Neuronal stem cell (in vitro differentiated cells): ENCODE measurements around the gene TRAPPC2.

Experiments used
- DNase-seq: peaks from one replicate; pipeline ENCODE4 v3.0.0-alpha.2; 2013; ENCODE audit warnings: low spot score
- H2AFZ ChIP-seq: one replicate; pipeline ENCODE4 v1.6.1; 2013; ENCODE audit warnings: mild to moderate bottlenecking, low read length, inconsistent platforms
- H2AK5ac ChIP-seq: 2 replicates; pipeline ENCODE4 v1.6.1; 2013; ENCODE audit warnings: low read depth, mild to moderate bottlenecking, inconsistent platforms, low read length, moderate library complexity, mixed read lengths
- H2BK120ac ChIP-seq: 2 replicates; pipeline ENCODE4 v1.6.1; 2013; ENCODE audit warnings: low read depth, mild to moderate bottlenecking, inconsistent platforms, low read length, moderate library complexity, mixed read lengths
- H2BK12ac ChIP-seq: one replicate; pipeline ENCODE4 v1.6.1; 2013; ENCODE audit warnings: low read length, inconsistent platforms
- H2BK15ac ChIP-seq: 2 replicates; pipeline ENCODE4 v1.6.1; 2013; ENCODE audit warnings: mild to moderate bottlenecking, low read length, inconsistent platforms, mixed read lengths
- H2BK5ac ChIP-seq: one replicate; pipeline ENCODE4 v1.6.1; 2013; ENCODE audit warnings: inconsistent platforms, mild to moderate bottlenecking, low read length, moderate library complexity
- H3K14ac ChIP-seq: one replicate; pipeline ENCODE4 v1.6.1; 2013; ENCODE audit warnings: low read length, inconsistent platforms
- H3K18ac ChIP-seq: 2 replicates; pipeline ENCODE4 v1.6.1; 2013; ENCODE audit warnings: low read length, inconsistent platforms
- H3K23ac ChIP-seq: 2 replicates; pipeline ENCODE4 v1.6.1; 2013; ENCODE audit warnings: low read depth, mild to moderate bottlenecking, mixed read lengths, low read length, inconsistent platforms; ENCODE audit not compliant: poor library complexity
- H3K27ac ChIP-seq: replicated peaks from 3 replicates; pipeline ENCODE4 v1.5.1; 2013; ENCODE audit warnings: low read length, inconsistent platforms
- H3K27me3 ChIP-seq, 3 experiments: 2 replicates each; pipeline ENCODE4 v1.6.1; 2013; ENCODE audit warnings: low read length in 3 of 3, mild to moderate bottlenecking in 2 of 3, inconsistent platforms in 1 of 3, low read depth in 1 of 3, mixed read lengths in 1 of 3, moderate library complexity in 1 of 3; ENCODE audit not compliant: control insufficient read depth in 3 of 3, insufficient read depth in 3 of 3
- H3K36me3 ChIP-seq, 2 donors: replicated peaks in 1 of 2; 2 replicates each; pipeline ENCODE4 v1.6.1; 2013; ENCODE audit warnings: low read length in 2 of 2; ENCODE audit not compliant: control insufficient read depth in 2 of 2, insufficient read depth in 2 of 2
- H3K4ac ChIP-seq: 2 replicates; pipeline ENCODE4 v1.6.1; 2013; ENCODE audit warnings: inconsistent platforms, mild to moderate bottlenecking, low read length, moderate library complexity
- H3K4me1 ChIP-seq, 2 donors: 1 replicate in 1 of 2; 2 replicates in 1 of 2; pipeline ENCODE4 v1.6.1; 2013; ENCODE audit warnings: low read length in 2 of 2, low read depth in 1 of 2; ENCODE audit not compliant: control insufficient read depth in 2 of 2, insufficient read depth in 1 of 2
- H3K4me2 ChIP-seq: one replicate; pipeline ENCODE4 v1.6.1; 2013; ENCODE audit warnings: mild to moderate bottlenecking, low read length, inconsistent platforms; ENCODE audit not compliant: insufficient read depth, poor library complexity, severe bottlenecking
- H3K4me3 ChIP-seq, 2 donors: 2 replicates each; pipeline ENCODE4 v1.5.1; 2013; ENCODE audit warnings: low read length in 2 of 2, mild to moderate bottlenecking in 2 of 2, inconsistent platforms in 1 of 2, moderate library complexity in 1 of 2
- H3K79me1 ChIP-seq: one replicate; pipeline ENCODE4 v1.6.1; 2013; ENCODE audit warnings: low read depth, mild to moderate bottlenecking, inconsistent platforms, low read length, moderate library complexity
- H3K9ac ChIP-seq: one replicate; pipeline ENCODE4 v1.6.1; 2013; ENCODE audit warnings: mild to moderate bottlenecking, low read depth, low read length, inconsistent platforms; ENCODE audit not compliant: poor library complexity
- H3K9me3 ChIP-seq, 2 donors: replicated peaks in 1 of 2; 2 replicates each; pipeline versions ENCODE3 to v1.6.1; 2013; ENCODE audit warnings: low read length in 2 of 2, mild to moderate bottlenecking in 2 of 2, inconsistent platforms in 1 of 2, low read depth in 1 of 2, mixed read lengths in 1 of 2, moderate library complexity in 1 of 2; ENCODE audit not compliant: control insufficient read depth in 2 of 2, insufficient read depth in 1 of 2
- H4K8ac ChIP-seq: one replicate; pipeline ENCODE4 v1.6.1; 2013; ENCODE audit warnings: low read depth, mild to moderate bottlenecking, inconsistent platforms, low read length, moderate library complexity
- H4K91ac ChIP-seq: one replicate; pipeline ENCODE4 v1.6.1; 2013; ENCODE audit warnings: low read length, low read depth, mild to moderate bottlenecking, inconsistent platforms; ENCODE audit not compliant: poor library complexity
- WGBS, 2 donors: extraction: QIAGEN DNeasy Blood & Tissue Kit; methylation state at CpG; one replicate each; pipeline ENCODE4 v1.1.7; 2013; ENCODE audit warnings: missing lambda C conversion rate in 2 of 2, mixed read lengths in 1 of 2; ENCODE audit not compliant: insufficient read length in 2 of 2, insufficient replicate concordance in 1 of 2; ENCODE audit errors: extremely low coverage in 2 of 2; 5-methylcytosine and 5-hydroxymethylcytosine counted together

The TRAPPC2 gene

DNA sequence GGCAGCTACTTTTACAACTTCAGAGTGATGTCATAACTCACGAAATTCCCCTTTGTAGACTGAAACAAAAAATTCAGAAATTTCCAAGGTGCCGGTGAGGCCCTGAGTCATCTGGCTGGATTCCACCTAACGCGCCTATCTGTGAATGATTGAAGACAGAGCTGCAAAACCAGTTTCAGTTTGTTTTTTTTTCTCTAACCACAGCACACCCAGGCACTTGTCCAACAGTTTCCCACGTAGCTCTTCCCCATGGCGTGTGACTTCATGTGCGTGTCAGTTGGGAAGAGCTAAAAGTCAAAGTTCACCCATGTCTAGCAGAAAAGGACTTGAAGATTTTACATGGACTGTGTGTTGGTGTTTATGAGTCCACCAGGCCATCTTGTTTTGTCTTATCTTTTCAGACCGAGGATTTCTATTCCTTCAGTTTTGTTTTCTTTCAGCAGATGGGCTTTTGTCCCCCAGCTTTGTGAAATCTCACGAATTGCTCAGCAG, 65.1 kb downstream of the TRAPPC2 start:
- Histone ChIP-seq H2AFZ (no peak overlapping the region), H3K36me3 (no peaks in the 10 kb centered on the region), H3K9ac (no peak overlapping the region), H3K4me2 (no peak overlapping the region), H3K27ac (no peak overlapping the region), H2AK5ac (no peak overlapping the region), H2BK15ac (no peak overlapping the region), H2BK120ac (no peak overlapping the region), H2BK12ac (no peak overlapping the region), H3K18ac (no peak overlapping the region), H3K4me1 (no peaks in the 10 kb centered on the region), H3K9me3 (no peaks in the 10 kb centered on the region), H3K79me1 (no peaks in the 10 kb centered on the region), H2BK5ac (no peak overlapping the region), H4K91ac (no peak overlapping the region), H4K8ac (no peak overlapping the region), H3K4ac (no peak overlapping the region), H3K27me3 (peaks cover 0 to 5% (median 0%) of the 10 kb centered on the region in 3 experiments), H3K23ac (no peak overlapping the region), H3K4me3 (no peak overlapping the region), H3K14ac (no peak overlapping the region)
- no CpG with 5 or more reads among the region's 9 CpGs for WGBS, 2 donors
- no peak for DNase-seq

- Histone ChIP-seq H2AK5ac (no peak overlapping the region), H3K4me1 (no peaks in the 10 kb centered on the region), H3K9ac (no peak overlapping the region), H4K91ac (no peak overlapping the region), H3K4ac (no peak overlapping the region), H3K27ac (no peak overlapping the region), H2BK5ac (no peak overlapping the region), H4K8ac (no peak overlapping the region), H3K14ac (no peak overlapping the region), H3K18ac (no peak overlapping the region), H3K4me3 (no peak overlapping the region), H3K79me1 (no peaks in the 10 kb centered on the region), H3K4me2 (no peak overlapping the region), H2AFZ (no peak overlapping the region), H2BK15ac (no peak overlapping the region), H2BK12ac (no peak overlapping the region), H3K36me3 (peaks cover 0 to 7% of the 10 kb centered on the region in 2 donors), H3K23ac (no peak overlapping the region), H3K9me3 (no peaks in the 10 kb centered on the region), H3K27me3 (peaks cover 0 to 5% (median 0%) of the 10 kb centered on the region in 3 experiments), H2BK120ac (no peak overlapping the region)
- no peak for DNase-seq
These were observed 66.5 kb downstream of the TRAPPC2 start for GRCh38 chrX:13667919-13668318.

DNA sequence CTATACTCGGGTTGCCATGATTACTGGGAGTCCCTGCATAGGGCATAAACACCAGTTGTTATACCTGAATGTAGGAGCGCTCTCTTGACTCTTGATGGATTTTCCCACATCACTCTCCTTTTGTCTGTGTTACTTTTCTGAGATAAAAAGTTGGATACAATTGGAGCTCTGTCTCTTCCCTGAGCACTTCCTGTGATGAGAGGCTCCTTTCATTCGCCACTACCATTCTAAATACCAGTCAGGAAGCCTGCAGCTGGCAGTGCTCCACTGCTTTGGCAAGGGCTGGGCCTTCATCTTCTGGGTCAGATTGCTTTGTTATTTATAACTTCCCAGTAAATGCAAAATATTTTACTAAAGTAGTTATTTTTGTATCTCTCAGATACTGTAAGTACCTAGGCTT, 67.6 kb downstream of the TRAPPC2 start:
- Histone ChIP-seq H3K4ac (no peak overlapping the region), H2BK12ac (no peak overlapping the region), H2AFZ (no peak overlapping the region), H2BK15ac (no peak overlapping the region), H2AK5ac (no peak overlapping the region), H3K27ac (no peak overlapping the region), H3K9ac (no peak overlapping the region), H3K9me3 (no peaks in the 10 kb centered on the region), H4K91ac (no peak overlapping the region), H3K4me1 (no peaks in the 10 kb centered on the region), H3K4me2 (no peak overlapping the region), H3K27me3 (peaks cover 0 to 5% (median 0%) of the 10 kb centered on the region in 3 experiments), H4K8ac (no peak overlapping the region), H3K36me3 (peaks cover 0 to 9% of the 10 kb centered on the region in 2 donors), H2BK5ac (no peak overlapping the region), H3K14ac (no peak overlapping the region), H3K23ac (no peak overlapping the region), H3K4me3 (no peak overlapping the region), H3K18ac (no peak overlapping the region), H3K79me1 (no peaks in the 10 kb centered on the region), H2BK120ac (no peak overlapping the region)
- WGBS, 2 donors = no CpG with 5 or more reads among the region's 3 CpGs
- no peak for DNase-seq

- H3K79me1 ChIP-seq = no peaks in the 10 kb centered on the region
- no peak overlapping the region for H2BK120ac ChIP-seq
- no peak overlapping the region for H3K14ac ChIP-seq
These were observed 70.4 kb downstream of the TRAPPC2 start for GRCh38 chrX:13664020-13664419.

More at GRCh38 chrX:13664020-13664419, 70.4 kb downstream of the TRAPPC2 start:
- Histone ChIP-seq H2BK5ac (no peak overlapping the region), H4K8ac (no peak overlapping the region), H3K27me3 (peaks cover 0 to 5% (median 0%) of the 10 kb centered on the region in 3 experiments), H3K23ac (no peak overlapping the region), H3K4ac (no peak overlapping the region), H3K4me1 (peaks cover 0 to 2% of the 10 kb centered on the region in 2 donors), H2BK15ac (no peak overlapping the region), H3K4me3 (no peak overlapping the region), H3K27ac (no peak overlapping the region), H3K36me3 (peaks cover 0 to 12% of the 10 kb centered on the region in 2 donors), H2BK12ac (no peak overlapping the region), H2AK5ac (no peak overlapping the region), H3K4me2 (no peak overlapping the region), H2AFZ (no peak overlapping the region), H3K9ac (no peak overlapping the region), H3K18ac (no peak overlapping the region), H3K9me3 (no peaks in the 10 kb centered on the region), H4K91ac (no peak overlapping the region)
- no CpG with 5 or more reads among the region's 3 CpGs for WGBS, 2 donors
- no peak for DNase-seq
